ENCODE data around the gene BRD4. TPM values are rescaled to one million over a fixed set of nuclear protein-coding genes. Genes with fewer than 3 reads are reported as not detected.
A peak's percentile ranks its signal among the peaks of the same experiment; 100 is the strongest.

Gene BRD4
- polyA plus RNA-seq, 2 of the 4 experiments (the other 2 are of a cell fraction): 8.3 to 22.5 TPM

DNA sequence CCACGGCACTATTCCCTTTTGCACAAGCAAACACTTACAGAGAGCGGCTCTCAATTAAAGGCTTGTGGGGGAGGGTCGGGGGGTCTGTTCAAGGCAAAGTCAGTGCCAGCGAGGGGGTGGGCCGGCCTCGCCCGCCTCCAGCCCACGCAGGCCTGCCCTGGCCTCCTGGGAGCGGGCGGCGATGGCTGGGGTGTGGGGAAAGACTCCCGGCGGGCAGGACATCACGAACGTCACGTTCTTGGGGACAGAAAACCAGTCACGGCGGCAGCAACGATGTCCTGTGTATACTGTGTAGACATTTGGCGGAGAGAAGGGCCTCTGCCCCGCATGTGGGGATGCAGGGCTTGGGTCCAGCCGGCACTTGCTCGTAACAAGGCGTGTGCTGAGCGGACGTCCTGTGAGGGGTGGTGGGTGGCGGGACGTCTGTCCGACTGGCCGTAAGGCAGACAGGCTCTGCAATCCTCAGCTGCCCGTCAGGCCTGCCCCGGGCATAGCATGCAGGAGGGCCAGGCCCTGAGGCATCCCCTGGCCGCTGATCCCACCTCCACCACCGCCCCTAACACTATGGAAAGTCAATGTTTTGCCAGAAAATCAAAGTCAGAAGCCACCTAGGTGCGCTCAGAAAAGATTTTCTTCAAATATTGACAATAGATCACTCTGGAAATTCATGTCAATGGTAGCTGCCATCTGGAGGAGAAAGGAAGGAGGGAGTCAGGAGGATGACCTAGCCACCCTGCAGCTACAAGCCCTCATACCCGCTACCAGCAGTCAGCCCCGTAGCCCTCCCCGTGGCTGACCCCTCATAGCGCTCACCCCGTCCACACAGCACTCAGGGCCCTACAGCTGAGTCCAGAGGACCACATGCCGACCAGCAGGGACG lies 94.3 kb downstream of the BRD4 start:
- no peak overlapping the region for H3K27ac ChIP-seq
- ATAC-seq: peak in 1 of 2 experiments; percentile 17; a peak in 2 of 6 replicates
- DNase-seq (ENCODE audit: low read depth in 1 of 2, low spot score in 1 of 2): no peak
- no peaks in the 10 kb centered on the region for H3K9me3 ChIP-seq
- H3K4me2 ChIP-seq: no peak overlapping the region
- TF ChIP-seq GATA3 (IDR thresholded peaks at IDR 0.05; ENCODE audit: borderline replicate concordance) (no peak), HES2 (IDR thresholded peaks at IDR 0.05) (no peak), ZC3H11A (IDR thresholded peaks at IDR 0.05) (no peak), FOSB (CRISPR knock-in tag; IDR thresholded peaks at IDR 0.05) (no peak), KDM1A (IDR thresholded peaks at IDR 0.05; ENCODE audit: low read depth) (no peak)
- no peaks in the 10 kb centered on the region for H3K4me1 ChIP-seq
- WGBS (ENCODE audit: missing lambda C conversion rate): 94% methylated on average over 37 of the region's 42 CpGs
- CTCF ChIA-PET: interaction anchor here (0.8 to 2.3 kb wide), 2 partner anchors 61 to 64 kb away, joined by 3 to 9 read pairs; no protein-coding TSS in a partner anchor
- FAIRE-seq: no peak
- H3K4me3 ChIP-seq: no peak overlapping the region
- POLR2A ChIA-PET: no interaction called here

GRCh38 chr19:15236886-15237285 lies 95.5 kb downstream of the BRD4 start:
- no peak for ATAC-seq
- no peaks in the 10 kb centered on the region for H3K9me3 ChIP-seq
- ChIA-PET CTCF (interaction anchor here (0.5 to 1.2 kb wide), 4 partner anchors 19 to 75 kb away, joined by 3 to 6 read pairs (median 3); no protein-coding TSS in a partner anchor), POLR2A (interaction anchor here (0.6 kb wide), 2 partner anchors 37 to 143 kb away, joined by 3 read pairs; partner anchors contain the start of gene AKAP8)
- H3K4me3 ChIP-seq: no peak overlapping the region
- H3K4me2 ChIP-seq: no peak overlapping the region
- FAIRE-seq: no peak
- H3K4me1 ChIP-seq: no peaks in the 10 kb centered on the region
- 94% methylated on average over 9 of the region's 9 CpGs for WGBS (ENCODE audit: missing lambda C conversion rate)
- TF ChIP-seq EHMT2 (IDR thresholded peaks at IDR 0.05; ENCODE audit: low read depth) (no peak), HDAC2 (IDR thresholded peaks at IDR 0.05) (no peak), CHD4 (IDR thresholded peaks at IDR 0.05; ENCODE audit: borderline replicate concordance) (no peak), CHD2 (IDR thresholded peaks at IDR 0.05; ENCODE audit: low read length, partially characterized antibody) (no peak), POLR2AphosphoS2 (conservative IDR thresholded peaks at IDR 0.05; ENCODE audit: low read length) (no peak), RFX5 (IDR thresholded peaks at IDR 0.05) (no peak)
- H3K27ac ChIP-seq: no peak overlapping the region
- DNase-seq (ENCODE audit: low read depth in 1 of 2, low spot score in 1 of 2): no peak

- Histone ChIP-seq H3K27ac (no peak overlapping the region), H3K4me2 (no peak overlapping the region), H3K4me3 (no peak overlapping the region), H3K4me1 (no peaks in the 10 kb centered on the region), H3K9me3 (no peaks in the 10 kb centered on the region)
- ATAC-seq: no peak
- CTCF ChIA-PET: interaction anchor here (0.9 to 1.2 kb wide), 3 partner anchors 9 to 58 kb away, joined by 3 to 6 read pairs (median 3); no protein-coding TSS in a partner anchor
- FAIRE-seq: no peak
- POLR2A ChIA-PET: no interaction called here
- 64% methylated on average over 2 of the region's 2 CpGs for WGBS (ENCODE audit: missing lambda C conversion rate)
- TF ChIP-seq RAD21 (conservative IDR thresholded peaks at IDR 0.05 in 1 of 2, IDR thresholded peaks at IDR 0.05 in 1 of 2) (no peak), MAZ (IDR thresholded peaks at IDR 0.05; ENCODE audit: borderline replicate concordance, low read depth, low read length) (no peak), TFCP2L1 (CRISPR knock-in tag; IDR thresholded peaks at IDR 0.05) (no peak), CEBPB (IDR thresholded peaks at IDR 0.05) (no peak), CBX2 (IDR thresholded peaks at IDR 0.05; ENCODE audit: borderline replicate concordance, low read depth) (no peak), HDAC2 (IDR thresholded peaks at IDR 0.05) (no peak), NR3C1 (IDR thresholded peaks at IDR 0.05) (no peak), EP300 (IDR thresholded peaks at IDR 0.05) (no peak), SREBF2 (IDR thresholded peaks at IDR 0.05) (no peak), EHMT2 (IDR thresholded peaks at IDR 0.05; ENCODE audit: low read depth) (no peak), POLR2AphosphoS2 (conservative IDR thresholded peaks at IDR 0.05; ENCODE audit: low read length) (no peak)
- TF ChIP-seq, protein P1, sequence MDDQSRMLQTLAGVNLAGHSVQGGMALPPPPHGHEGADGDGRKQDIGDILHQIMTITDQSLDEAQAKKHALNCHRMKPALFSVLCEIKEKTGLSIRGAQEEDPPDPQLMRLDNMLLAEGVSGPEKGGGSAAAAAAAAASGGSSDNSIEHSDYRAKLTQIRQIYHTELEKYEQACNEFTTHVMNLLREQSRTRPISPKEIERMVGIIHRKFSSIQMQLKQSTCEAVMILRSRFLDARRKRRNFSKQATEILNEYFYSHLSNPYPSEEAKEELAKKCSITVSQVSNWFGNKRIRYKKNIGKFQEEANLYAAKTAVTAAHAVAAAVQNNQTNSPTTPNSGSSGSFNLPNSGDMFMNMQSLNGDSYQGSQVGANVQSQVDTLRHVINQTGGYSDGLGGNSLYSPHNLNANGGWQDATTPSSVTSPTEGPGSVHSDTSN (IDR thresholded peaks at IDR 0.05): no peak
- TF ChIP-seq, protein P2, sequence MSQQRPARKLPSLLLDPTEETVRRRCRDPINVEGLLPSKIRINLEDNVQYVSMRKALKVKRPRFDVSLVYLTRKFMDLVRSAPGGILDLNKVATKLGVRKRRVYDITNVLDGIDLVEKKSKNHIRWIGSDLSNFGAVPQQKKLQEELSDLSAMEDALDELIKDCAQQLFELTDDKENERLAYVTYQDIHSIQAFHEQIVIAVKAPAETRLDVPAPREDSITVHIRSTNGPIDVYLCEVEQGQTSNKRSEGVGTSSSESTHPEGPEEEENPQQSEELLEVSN (IDR thresholded peaks at IDR 0.05; ENCODE audit: borderline replicate concordance, low read depth): no peak
- TF ChIP-seq, protein P3, sequence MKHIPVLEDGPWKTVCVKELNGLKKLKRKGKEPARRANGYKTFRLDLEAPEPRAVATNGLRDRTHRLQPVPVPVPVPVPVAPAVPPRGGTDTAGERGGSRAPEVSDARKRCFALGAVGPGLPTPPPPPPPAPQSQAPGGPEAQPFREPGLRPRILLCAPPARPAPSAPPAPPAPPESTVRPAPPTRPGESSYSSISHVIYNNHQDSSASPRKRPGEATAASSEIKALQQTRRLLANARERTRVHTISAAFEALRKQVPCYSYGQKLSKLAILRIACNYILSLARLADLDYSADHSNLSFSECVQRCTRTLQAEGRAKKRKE (CRISPR knock-in tag; IDR thresholded peaks at IDR 0.05; ENCODE audit: low read depth): no peak
- DNase-seq (ENCODE audit: low read depth in 1 of 2, low spot score in 1 of 2): no peak
Measured at GRCh38 chr19:15235781-15236180, 96.6 kb downstream of the BRD4 start.

All from A549 (cell line).